Liver (tissue), 9 donors: Measurements from ENCODE around the gene RALGPS2. TPM values are rescaled to one million over a fixed set of nuclear protein-coding genes. Genes with fewer than 3 reads are reported as not detected.

ENCODE experiments used
- DNase-seq: peaks from one replicate; pipeline ENCODE4 v3.0.0-alpha.2; 2017; ENCODE audit warnings: low spot score
- H3K27ac ChIP-seq, 2 donors: one replicate each; pipeline ENCODE4 v1.7.0; 2013; ENCODE audit warnings: inconsistent platforms in 2 of 2, low read length in 2 of 2, control low read depth in 1 of 2, low read depth in 1 of 2, mild to moderate bottlenecking in 1 of 2
- H3K27me3 ChIP-seq, 4 donors: one replicate each; pipeline versions ENCODE4 v1.6.1 to v1.7.0; 2013; ENCODE audit warnings: low read length in 3 of 4, inconsistent platforms in 1 of 4, mild to moderate bottlenecking in 1 of 4, moderate library complexity in 1 of 4; ENCODE audit not compliant: control insufficient read depth in 4 of 4, insufficient read depth in 4 of 4
- H3K36me3 ChIP-seq, 4 donors: one replicate each; pipeline versions ENCODE4 v1.6.1 to v1.7.0; 2013; ENCODE audit warnings: low read length in 3 of 4, mild to moderate bottlenecking in 3 of 4, low read depth in 1 of 4, moderate library complexity in 1 of 4; ENCODE audit not compliant: control insufficient read depth in 4 of 4, insufficient read depth in 3 of 4
- H3K4me1 ChIP-seq, 4 donors: one replicate each; pipeline versions ENCODE4 v1.6.1 to v1.7.0; 2013; ENCODE audit warnings: low read length in 3 of 4, mild to moderate bottlenecking in 3 of 4, moderate library complexity in 1 of 4; ENCODE audit not compliant: control insufficient read depth in 4 of 4, insufficient read depth in 4 of 4
- H3K4me3 ChIP-seq, 3 donors: one replicate each; pipeline versions ENCODE4 v1.6.1 to v1.7.0; 2013; ENCODE audit warnings: low read length in 3 of 3, control low read depth in 1 of 3, low read depth in 1 of 3, mild to moderate bottlenecking in 1 of 3
- H3K9ac ChIP-seq, 2 donors: one replicate each; pipeline ENCODE4 v1.7.0; 2013; ENCODE audit warnings: low read length in 2 of 2, mild to moderate bottlenecking in 2 of 2, moderate library complexity in 2 of 2, control low read depth in 1 of 2, low read depth in 1 of 2
- H3K9me3 ChIP-seq, 4 donors: one replicate each; pipeline versions ENCODE4 v1.6.1 to v1.7.0; 2013; ENCODE audit warnings: low read length in 3 of 4; ENCODE audit not compliant: control insufficient read depth in 4 of 4
- EGR1 ChIP-seq, 2 donors: IDR thresholded peaks; 2 replicates each; pipeline ENCODE4 v1.6.1; 2016 to 2018; ENCODE audit warnings: antibody characterized with exemption in 2 of 2, low read depth in 2 of 2
- FOXA1 ChIP-seq: IDR thresholded peaks from 2 replicates; pipeline ENCODE4 v1.6.1; 2016; ENCODE audit warnings: antibody characterized with exemption
- FOXA2 ChIP-seq: IDR thresholded peaks from 2 replicates; pipeline ENCODE4 v1.6.1; 2016; ENCODE audit warnings: antibody characterized with exemption
- GABPA ChIP-seq, 2 donors: IDR thresholded peaks in 1 of 2; conservative IDR thresholded peaks in 1 of 2; 2 replicates each; pipeline ENCODE4 v1.6.1; 2016; ENCODE audit warnings: antibody characterized with exemption in 2 of 2, mild to moderate bottlenecking in 1 of 2, moderate library complexity in 1 of 2
- HNF4A ChIP-seq, 2 donors: conservative IDR thresholded peaks; 2 replicates each; pipeline ENCODE4 v1.6.1; 2016; ENCODE audit warnings: antibody characterized with exemption in 2 of 2, mild to moderate bottlenecking in 2 of 2
- HNF4G ChIP-seq: IDR thresholded peaks from 2 replicates; pipeline ENCODE4 v1.6.1; 2016; ENCODE audit warnings: antibody characterized with exemption
- JUND ChIP-seq, 2 donors: IDR thresholded peaks; 2 replicates each; pipeline ENCODE4 v1.6.1; 2016; ENCODE audit warnings: antibody characterized with exemption in 2 of 2
- MAX ChIP-seq: IDR thresholded peaks from 2 replicates; pipeline ENCODE4 v1.6.1; 2016; ENCODE audit warnings: antibody characterized with exemption
- NR2F2 ChIP-seq: IDR thresholded peaks from 2 replicates; pipeline ENCODE4 v1.6.1; 2016; ENCODE audit warnings: antibody characterized with exemption
- RAD21 ChIP-seq, 2 donors: IDR thresholded peaks; 2 replicates each; pipeline ENCODE4 v1.6.1; 2016; ENCODE audit warnings: antibody characterized with exemption in 2 of 2, mild to moderate bottlenecking in 2 of 2
- REST ChIP-seq: IDR thresholded peaks from 2 replicates; pipeline ENCODE4 v1.6.1; 2016; ENCODE audit warnings: antibody characterized with exemption, mild to moderate bottlenecking
- RXRA ChIP-seq, 2 donors: IDR thresholded peaks; 2 replicates each; pipeline ENCODE4 v1.6.1; 2017 to 2018; ENCODE audit warnings: antibody characterized with exemption in 2 of 2, mild to moderate bottlenecking in 1 of 2
- SP1 ChIP-seq: IDR thresholded peaks from 2 replicates; pipeline ENCODE4 v1.6.1; 2018; ENCODE audit warnings: antibody characterized with exemption, mild to moderate bottlenecking
- TAF1 ChIP-seq: conservative IDR thresholded peaks from 2 replicates; pipeline ENCODE4 v1.6.1; 2016; ENCODE audit warnings: antibody characterized with exemption, mild to moderate bottlenecking
- YY1 ChIP-seq: IDR thresholded peaks from 2 replicates; pipeline ENCODE4 v1.6.1; 2016; ENCODE audit warnings: antibody characterized with exemption, mild to moderate bottlenecking
- WGBS: extraction: QIAGEN DNeasy Blood & Tissue Kit; methylation state at CpG from one replicate; pipeline ENCODE4 v1.1.7; 2013; 5-methylcytosine and 5-hydroxymethylcytosine counted together
- polyA plus RNA-seq, 2 donors: library from polyadenylated mRNA; stranded (reverse) in 1 of 2; unstranded in 1 of 2; fragments of 200-250 nt in 1 of 2; fragments of >200 nt in 1 of 2; fragmentation: Nextera tagmentation in 1 of 2; extraction: Ambion mirVana in 1 of 2; gene quantifications; one replicate each; pipeline versions ENCODE4 v1.2.1 to v1.2.3, GENCODE V29; 2013 to 2015
- total RNA-seq, 2 donors: library from RNA; depleted of rRNA; stranded (reverse); fragments of >200 nt; gene quantifications; one replicate each; pipeline ENCODE4 v1.2.3, GENCODE V29; 2014
- TF ChIP-seq, protein P1 (sequence below): IDR thresholded peaks from 2 replicates; pipeline ENCODE4 v1.6.1; 2016; ENCODE audit warnings: antibody characterized with exemption
- TF ChIP-seq, protein P2 (sequence below): fragments of 150-350 bp; IDR thresholded peaks from 2 replicates; pipeline ENCODE4 v1.5.1; 2017; ENCODE audit warnings: improper control_type of control experiment, low read depth, low read length; ENCODE audit not compliant: missing input control
- TF ChIP-seq, protein P3 (sequence below): IDR thresholded peaks from 2 replicates; pipeline ENCODE4 v1.6.1; 2016; ENCODE audit warnings: antibody characterized with exemption
- donor health status: healthy.
- donor health status: healthy.
- donor health status: healthy.
- donor health status: healthy.
- donor health status: healthy.

The RALGPS2 gene
- total and polyA plus RNA-seq, 4 donors: 8.1 to 39.2 (median 16.9) TPM

- Histone ChIP-seq H3K27ac (no peak overlapping the region), H3K4me1 (no peaks in the 10 kb centered on the region), H3K4me3 (no peak overlapping the region), H3K9ac (no peak overlapping the region), H3K9me3 (no peaks in the 10 kb centered on the region), H3K36me3 (peaks cover 0 to 18% (median 4%) of the 10 kb centered on the region in 4 donors), H3K27me3 (no peaks in the 10 kb centered on the region)
- WGBS: 93% methylated on average over 1 of the region's 1 CpG
- DNase-seq: no peak
- no peak for TF ChIP-seq HNF4A (conservative IDR thresholded peaks at IDR 0.05)
- TF ChIP-seq RAD21 (IDR thresholded peaks at IDR 0.05): no peak
- TF ChIP-seq NR2F2: no peak
- TF ChIP-seq MAX: no peak
- no peak for TF ChIP-seq REST
- TF ChIP-seq FOXA1: no peak
- TF ChIP-seq SP1: no peak
- TF ChIP-seq, protein P1, sequence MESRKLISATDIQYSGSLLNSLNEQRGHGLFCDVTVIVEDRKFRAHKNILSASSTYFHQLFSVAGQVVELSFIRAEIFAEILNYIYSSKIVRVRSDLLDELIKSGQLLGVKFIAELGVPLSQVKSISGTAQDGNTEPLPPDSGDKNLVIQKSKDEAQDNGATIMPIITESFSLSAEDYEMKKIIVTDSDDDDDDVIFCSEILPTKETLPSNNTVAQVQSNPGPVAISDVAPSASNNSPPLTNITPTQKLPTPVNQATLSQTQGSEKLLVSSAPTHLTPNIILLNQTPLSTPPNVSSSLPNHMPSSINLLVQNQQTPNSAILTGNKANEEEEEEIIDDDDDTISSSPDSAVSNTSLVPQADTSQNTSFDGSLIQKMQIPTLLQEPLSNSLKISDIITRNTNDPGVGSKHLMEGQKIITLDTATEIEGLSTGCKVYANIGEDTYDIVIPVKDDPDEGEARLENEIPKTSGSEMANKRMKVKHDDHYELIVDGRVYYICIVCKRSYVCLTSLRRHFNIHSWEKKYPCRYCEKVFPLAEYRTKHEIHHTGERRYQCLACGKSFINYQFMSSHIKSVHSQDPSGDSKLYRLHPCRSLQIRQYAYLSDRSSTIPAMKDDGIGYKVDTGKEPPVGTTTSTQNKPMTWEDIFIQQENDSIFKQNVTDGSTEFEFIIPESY: no peak
- TF ChIP-seq RXRA (IDR thresholded peaks at IDR 0.05): no peak
These were observed 185.0 kb downstream of the RALGPS2 start for GRCh38 chr1:178910023-178910422.

DNA sequence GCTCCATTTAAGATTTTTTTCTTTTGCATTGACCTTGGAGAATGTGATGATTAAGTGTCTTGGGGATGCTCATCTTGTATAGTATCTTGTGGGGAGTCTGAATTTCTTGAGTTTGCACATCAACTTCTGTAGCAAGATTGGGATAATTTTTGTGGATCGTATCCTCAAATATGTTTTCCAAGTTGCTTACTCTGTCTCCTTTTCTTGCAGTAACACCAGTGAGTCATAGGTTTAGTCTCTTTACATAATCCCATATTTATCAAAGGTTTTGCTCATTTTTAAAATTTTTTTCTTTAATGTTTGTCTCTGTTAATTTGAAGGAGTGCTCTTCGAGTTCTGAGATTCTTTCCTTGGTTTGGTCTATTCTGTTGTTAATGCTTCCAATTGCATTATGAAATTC, 187.6 kb downstream of the RALGPS2 start:
- TF ChIP-seq HNF4A (conservative IDR thresholded peaks at IDR 0.05) (no peak), RAD21 (IDR thresholded peaks at IDR 0.05) (no peak), TAF1 (no peak), GABPA (IDR thresholded peaks at IDR 0.05 in 1 of 2, conservative IDR thresholded peaks at IDR 0.05 in 1 of 2) (no peak), FOXA1 (no peak), YY1 (no peak), EGR1 (IDR thresholded peaks at IDR 0.05; ENCODE audit: low read depth in 2 of 2) (no peak), MAX (no peak), SP1 (no peak), NR2F2 (no peak), JUND (IDR thresholded peaks at IDR 0.05) (no peak), RXRA (IDR thresholded peaks at IDR 0.05) (no peak), FOXA2 (no peak), REST (no peak), HNF4G (no peak)
- TF ChIP-seq, protein P2, sequence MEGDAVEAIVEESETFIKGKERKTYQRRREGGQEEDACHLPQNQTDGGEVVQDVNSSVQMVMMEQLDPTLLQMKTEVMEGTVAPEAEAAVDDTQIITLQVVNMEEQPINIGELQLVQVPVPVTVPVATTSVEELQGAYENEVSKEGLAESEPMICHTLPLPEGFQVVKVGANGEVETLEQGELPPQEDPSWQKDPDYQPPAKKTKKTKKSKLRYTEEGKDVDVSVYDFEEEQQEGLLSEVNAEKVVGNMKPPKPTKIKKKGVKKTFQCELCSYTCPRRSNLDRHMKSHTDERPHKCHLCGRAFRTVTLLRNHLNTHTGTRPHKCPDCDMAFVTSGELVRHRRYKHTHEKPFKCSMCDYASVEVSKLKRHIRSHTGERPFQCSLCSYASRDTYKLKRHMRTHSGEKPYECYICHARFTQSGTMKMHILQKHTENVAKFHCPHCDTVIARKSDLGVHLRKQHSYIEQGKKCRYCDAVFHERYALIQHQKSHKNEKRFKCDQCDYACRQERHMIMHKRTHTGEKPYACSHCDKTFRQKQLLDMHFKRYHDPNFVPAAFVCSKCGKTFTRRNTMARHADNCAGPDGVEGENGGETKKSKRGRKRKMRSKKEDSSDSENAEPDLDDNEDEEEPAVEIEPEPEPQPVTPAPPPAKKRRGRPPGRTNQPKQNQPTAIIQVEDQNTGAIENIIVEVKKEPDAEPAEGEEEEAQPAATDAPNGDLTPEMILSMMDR: no peak
- TF ChIP-seq, protein P1: no peak
- TF ChIP-seq, protein P3, sequence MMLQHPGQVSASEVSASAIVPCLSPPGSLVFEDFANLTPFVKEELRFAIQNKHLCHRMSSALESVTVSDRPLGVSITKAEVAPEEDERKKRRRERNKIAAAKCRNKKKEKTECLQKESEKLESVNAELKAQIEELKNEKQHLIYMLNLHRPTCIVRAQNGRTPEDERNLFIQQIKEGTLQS: no peak
- Histone ChIP-seq H3K9me3 (no peaks in the 10 kb centered on the region), H3K36me3 (peaks cover 0 to 7% (median 1%) of the 10 kb centered on the region in 4 donors), H3K4me1 (peaks cover 0 to 14% (median 4%) of the 10 kb centered on the region in 4 donors), H3K27ac (no peak overlapping the region), H3K9ac (no peak overlapping the region), H3K4me3 (no peak overlapping the region), H3K27me3 (no peaks in the 10 kb centered on the region)
- WGBS: 96% methylated on average over 2 of the region's 2 CpGs
- DNase-seq: no peak
